ENCODE measurements around the gene LMOD2. TPM values are rescaled to one million over a fixed set of nuclear protein-coding genes. Genes with fewer than 3 reads are reported as not detected.
A peak's percentile ranks its signal among the peaks of the same experiment; 100 is the strongest.

Gene LMOD2
- total and polyA plus RNA-seq, 9 of the 15 experiments (the other 6 are each of a cell fraction or from before 2014, with no cell fraction given), result 0.04 TPM; not detected in 8

DNA sequence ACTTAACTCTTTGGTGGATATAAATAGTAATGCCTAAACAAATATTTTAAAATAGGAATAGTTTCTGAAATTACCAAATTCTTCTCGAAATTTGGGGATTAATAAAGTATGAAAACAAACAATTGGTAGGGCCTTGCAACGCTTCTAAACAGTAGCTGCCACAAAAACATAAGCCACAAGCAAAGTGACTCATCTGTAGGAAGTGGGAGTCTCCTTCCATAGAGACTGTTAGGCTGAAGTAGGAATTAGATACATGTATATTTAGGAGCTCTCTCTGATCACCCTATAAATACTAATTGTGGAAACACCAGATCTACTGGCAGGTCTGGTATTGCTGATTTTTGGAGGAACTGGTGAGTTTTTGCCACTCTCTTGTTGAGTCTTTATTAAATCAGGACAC lies 5.7 kb upstream of the LMOD2 start:
- intact Hi-C loops (cut with micrococcal nuclease) (no loop called here), in situ Hi-C loops (cut with MboI) (no loop called here)
- ATAC-seq (peak; percentile 51), DNase-seq (ENCODE audit: extremely low read depth in 1 of 4, low spot score in 3 of 4) (no peak), FAIRE-seq (no peak)
- no peaks in the 10 kb centered on the region for H3K79me2 ChIP-seq (ENCODE audit: control insufficient read depth, insufficient read depth, low read length)
- H3K9ac ChIP-seq (ENCODE audit: insufficient read depth in 1 of 2, low read depth in 2 of 2, low read length in 2 of 2), result no peak overlapping the region
- H3K36me3 ChIP-seq (ENCODE audit: control insufficient read depth, insufficient read depth, low read length), result no peaks in the 10 kb centered on the region
- H3K27ac ChIP-seq (ENCODE audit: extremely low read depth, low read depth, low read length), result no peak overlapping the region
- POLR2A ChIA-PET, result interaction anchor here (0.6 to 2.3 kb wide), 3 partner anchors 12 to 28 kb away, joined by 3 to 7 read pairs (median 3); no protein-coding TSS in a partner anchor
- WGBS (ENCODE audit: insufficient coverage, low coverage, missing lambda C conversion rate), result 2% methylated on average over 2 of the region's 2 CpGs
- H3K9me3 ChIP-seq (replicated peaks; ENCODE audit: control insufficient read depth, insufficient read depth, low read depth, low read length), result no peaks in the 10 kb centered on the region
- no TSS peak for BruUV-seq (replicated peaks)
- no peaks in the 10 kb centered on the region for H4K20me1 ChIP-seq (replicated peaks; ENCODE audit: control insufficient read depth, insufficient read depth, low read length)
- H3K4me3 ChIP-seq, result no peak overlapping the region
- CTCF ChIA-PET (ENCODE audit: low intra/inter-chr PET ratio), result no interaction called here
- H3K4me1 ChIP-seq (replicated peaks in 1 of 2; ENCODE audit: control insufficient read depth in 2 of 2, insufficient read depth in 2 of 2, low read length in 2 of 2), result no peaks in the 10 kb centered on the region; a peak in 1 of 5 replicates
- H2AFZ ChIP-seq (ENCODE audit: low read depth, low read length), result no peak overlapping the region
- H3K4me2 ChIP-seq (ENCODE audit: insufficient read depth, low read length), result no peak overlapping the region
- no peaks in the 10 kb centered on the region for H3K9me1 ChIP-seq (ENCODE audit: control insufficient read depth, insufficient read depth, low read length)
- H3K27me3 ChIP-seq (ENCODE audit: control insufficient read depth in 2 of 2, insufficient read depth in 2 of 2, low read length in 2 of 2), result peaks cover 0 to 11% of the 10 kb centered on the region in 2 experiments; a peak in 2 of 5 replicates
- TF ChIP-seq ZNF143 (CRISPR knock-in tag; IDR thresholded peaks at IDR 0.05), result no peak
- no peak for TF ChIP-seq HDAC6 (IDR thresholded peaks at IDR 0.05; ENCODE audit: low read depth, low read length)
- TF ChIP-seq JUND (IDR thresholded peaks at IDR 0.05; ENCODE audit: borderline replicate concordance, low read depth, low read length), result peak; percentile 68
- peak; percentile 55; the same call in 1 of the 3 replicates for TF ChIP-seq JUND (tag; IDR thresholded peaks at IDR 0.05; ENCODE audit: borderline replicate concordance, low read depth, low read length)
- TF ChIP-seq CHD4 (IDR thresholded peaks at IDR 0.05; ENCODE audit: insufficient read depth, insufficient replicate concordance, low read depth, low read length, poor library complexity, severe bottlenecking), result no peak
- TF ChIP-seq, protein P1, sequence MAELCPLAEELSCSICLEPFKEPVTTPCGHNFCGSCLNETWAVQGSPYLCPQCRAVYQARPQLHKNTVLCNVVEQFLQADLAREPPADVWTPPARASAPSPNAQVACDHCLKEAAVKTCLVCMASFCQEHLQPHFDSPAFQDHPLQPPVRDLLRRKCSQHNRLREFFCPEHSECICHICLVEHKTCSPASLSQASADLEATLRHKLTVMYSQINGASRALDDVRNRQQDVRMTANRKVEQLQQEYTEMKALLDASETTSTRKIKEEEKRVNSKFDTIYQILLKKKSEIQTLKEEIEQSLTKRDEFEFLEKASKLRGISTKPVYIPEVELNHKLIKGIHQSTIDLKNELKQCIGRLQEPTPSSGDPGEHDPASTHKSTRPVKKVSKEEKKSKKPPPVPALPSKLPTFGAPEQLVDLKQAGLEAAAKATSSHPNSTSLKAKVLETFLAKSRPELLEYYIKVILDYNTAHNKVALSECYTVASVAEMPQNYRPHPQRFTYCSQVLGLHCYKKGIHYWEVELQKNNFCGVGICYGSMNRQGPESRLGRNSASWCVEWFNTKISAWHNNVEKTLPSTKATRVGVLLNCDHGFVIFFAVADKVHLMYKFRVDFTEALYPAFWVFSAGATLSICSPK (IDR thresholded peaks at IDR 0.05; ENCODE audit: borderline replicate concordance), result no peak
- no peak for TF ChIP-seq SAFB2 (IDR thresholded peaks at IDR 0.05; ENCODE audit: borderline replicate concordance, low read depth, low read length, severe bottlenecking)
- TF ChIP-seq, protein P2, sequence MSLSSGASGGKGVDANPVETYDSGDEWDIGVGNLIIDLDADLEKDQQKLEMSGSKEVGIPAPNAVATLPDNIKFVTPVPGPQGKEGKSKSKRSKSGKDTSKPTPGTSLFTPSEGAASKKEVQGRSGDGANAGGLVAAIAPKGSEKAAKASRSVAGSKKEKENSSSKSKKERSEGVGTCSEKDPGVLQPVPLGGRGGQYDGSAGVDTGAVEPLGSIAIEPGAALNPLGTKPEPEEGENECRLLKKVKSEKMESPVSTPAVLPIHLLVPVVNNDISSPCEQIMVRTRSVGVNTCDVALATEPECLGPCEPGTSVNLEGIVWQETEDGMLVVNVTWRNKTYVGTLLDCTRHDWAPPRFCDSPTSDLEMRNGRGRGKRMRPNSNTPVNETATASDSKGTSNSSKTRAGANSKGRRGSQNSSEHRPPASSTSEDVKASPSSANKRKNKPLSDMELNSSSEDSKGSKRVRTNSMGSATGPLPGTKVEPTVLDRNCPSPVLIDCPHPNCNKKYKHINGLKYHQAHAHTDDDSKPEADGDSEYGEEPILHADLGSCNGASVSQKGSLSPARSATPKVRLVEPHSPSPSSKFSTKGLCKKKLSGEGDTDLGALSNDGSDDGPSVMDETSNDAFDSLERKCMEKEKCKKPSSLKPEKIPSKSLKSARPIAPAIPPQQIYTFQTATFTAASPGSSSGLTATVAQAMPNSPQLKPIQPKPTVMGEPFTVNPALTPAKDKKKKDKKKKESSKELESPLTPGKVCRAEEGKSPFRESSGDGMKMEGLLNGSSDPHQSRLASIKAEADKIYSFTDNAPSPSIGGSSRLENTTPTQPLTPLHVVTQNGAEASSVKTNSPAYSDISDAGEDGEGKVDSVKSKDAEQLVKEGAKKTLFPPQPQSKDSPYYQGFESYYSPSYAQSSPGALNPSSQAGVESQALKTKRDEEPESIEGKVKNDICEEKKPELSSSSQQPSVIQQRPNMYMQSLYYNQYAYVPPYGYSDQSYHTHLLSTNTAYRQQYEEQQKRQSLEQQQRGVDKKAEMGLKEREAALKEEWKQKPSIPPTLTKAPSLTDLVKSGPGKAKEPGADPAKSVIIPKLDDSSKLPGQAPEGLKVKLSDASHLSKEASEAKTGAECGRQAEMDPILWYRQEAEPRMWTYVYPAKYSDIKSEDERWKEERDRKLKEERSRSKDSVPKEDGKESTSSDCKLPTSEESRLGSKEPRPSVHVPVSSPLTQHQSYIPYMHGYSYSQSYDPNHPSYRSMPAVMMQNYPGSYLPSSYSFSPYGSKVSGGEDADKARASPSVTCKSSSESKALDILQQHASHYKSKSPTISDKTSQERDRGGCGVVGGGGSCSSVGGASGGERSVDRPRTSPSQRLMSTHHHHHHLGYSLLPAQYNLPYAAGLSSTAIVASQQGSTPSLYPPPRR (CRISPR knock-in tag; IDR thresholded peaks at IDR 0.05; ENCODE audit: borderline replicate concordance), result no peak
- no peak for TF ChIP-seq FOXK2 (conservative IDR thresholded peaks at IDR 0.05 in 1 of 2, IDR thresholded peaks at IDR 0.05 in 1 of 2; ENCODE audit: low read depth in 2 of 2)
